ENCODE results near the gene CCDC39. TPM values are rescaled to one million over a fixed set of nuclear protein-coding genes. Genes with fewer than 3 reads are reported as not detected.
A peak's percentile ranks its signal among the peaks of the same experiment; 100 is the strongest.

Gene CCDC39
- total and polyA plus RNA-seq, 2 of the 13 experiments (the other 11 are each of a cell fraction or from before 2014, with no cell fraction given), result not detected

- TF ChIP-seq ELF3 (CRISPR knock-in tag; IDR thresholded peaks at IDR 0.05) (peak; percentile 27; the same call in 1 of the 2 replicates), PHF20 (CRISPR knock-in tag; IDR thresholded peaks at IDR 0.05) (peak; percentile 77), HNRNPLL (IDR thresholded peaks at IDR 0.05; ENCODE audit: low read depth, low read length, poor library complexity, severe bottlenecking) (peak; percentile 39), SAP130 (CRISPR knock-in tag; IDR thresholded peaks at IDR 0.05; ENCODE audit: low read depth) (peak; percentile 87), RFX3 (CRISPR knock-in tag; IDR thresholded peaks at IDR 0.05) (peak; percentile 97), NR2C2 (CRISPR knock-in tag; IDR thresholded peaks at IDR 0.05; ENCODE audit: borderline replicate concordance) (0 out of 2 replicates have a peak, but pooled peaks have one; percentile 28), CAMTA2 (CRISPR knock-in tag; IDR thresholded peaks at IDR 0.05; ENCODE audit: borderline replicate concordance) (no peak), ZBTB21 (CRISPR knock-in tag; IDR thresholded peaks at IDR 0.05) (no peak), MAZ (IDR thresholded peaks at IDR 0.05; ENCODE audit: borderline replicate concordance, low read depth, low read length) (no peak), MAZ (CRISPR knock-in tag; IDR thresholded peaks at IDR 0.05; ENCODE audit: low read depth) (0 out of 2 replicates have a peak, but pooled peaks have one; percentile 16), ZMYM2 (CRISPR knock-in tag; IDR thresholded peaks at IDR 0.05) (peak; percentile 22; the same call in 1 of the 2 replicates), ELF1 (CRISPR knock-in tag; IDR thresholded peaks at IDR 0.05) (peak; percentile 60), HES4 (CRISPR knock-in tag; IDR thresholded peaks at IDR 0.05; ENCODE audit: borderline replicate concordance) (peak; percentile 50; the same call in 1 of the 2 replicates), RFX5 (IDR thresholded peaks at IDR 0.05; ENCODE audit: low read depth, low read length) (no peak), ZNF350 (CRISPR knock-in tag; IDR thresholded peaks at IDR 0.05; ENCODE audit: borderline replicate concordance, low read depth) (peak; percentile 80), ZBTB33 (CRISPR knock-in tag; IDR thresholded peaks at IDR 0.05) (peak; percentile 76), MTA1 (CRISPR knock-in tag; IDR thresholded peaks at IDR 0.05; ENCODE audit: borderline replicate concordance) (no peak), SALL1 (CRISPR knock-in tag; IDR thresholded peaks at IDR 0.05) (peak; percentile 48; the same call in 1 of the 2 replicates), HOXA5 (CRISPR knock-in tag; IDR thresholded peaks at IDR 0.05) (0 out of 2 replicates have a peak, but pooled peaks have one; percentile 1), ZNF430 (CRISPR knock-in tag; IDR thresholded peaks at IDR 0.05) (peak; percentile 44; the same call in 1 of the 2 replicates)
- TF ChIP-seq, protein P1, sequence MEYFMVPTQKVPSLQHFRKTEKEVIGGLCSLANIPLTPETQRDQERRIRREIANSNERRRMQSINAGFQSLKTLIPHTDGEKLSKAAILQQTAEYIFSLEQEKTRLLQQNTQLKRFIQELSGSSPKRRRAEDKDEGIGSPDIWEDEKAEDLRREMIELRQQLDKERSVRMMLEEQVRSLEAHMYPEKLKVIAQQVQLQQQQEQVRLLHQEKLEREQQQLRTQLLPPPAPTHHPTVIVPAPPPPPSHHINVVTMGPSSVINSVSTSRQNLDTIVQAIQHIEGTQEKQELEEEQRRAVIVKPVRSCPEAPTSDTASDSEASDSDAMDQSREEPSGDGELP (IDR thresholded peaks at IDR 0.05; ENCODE audit: borderline replicate concordance, low read depth), result no peak
- TF ChIP-seq, protein P2, sequence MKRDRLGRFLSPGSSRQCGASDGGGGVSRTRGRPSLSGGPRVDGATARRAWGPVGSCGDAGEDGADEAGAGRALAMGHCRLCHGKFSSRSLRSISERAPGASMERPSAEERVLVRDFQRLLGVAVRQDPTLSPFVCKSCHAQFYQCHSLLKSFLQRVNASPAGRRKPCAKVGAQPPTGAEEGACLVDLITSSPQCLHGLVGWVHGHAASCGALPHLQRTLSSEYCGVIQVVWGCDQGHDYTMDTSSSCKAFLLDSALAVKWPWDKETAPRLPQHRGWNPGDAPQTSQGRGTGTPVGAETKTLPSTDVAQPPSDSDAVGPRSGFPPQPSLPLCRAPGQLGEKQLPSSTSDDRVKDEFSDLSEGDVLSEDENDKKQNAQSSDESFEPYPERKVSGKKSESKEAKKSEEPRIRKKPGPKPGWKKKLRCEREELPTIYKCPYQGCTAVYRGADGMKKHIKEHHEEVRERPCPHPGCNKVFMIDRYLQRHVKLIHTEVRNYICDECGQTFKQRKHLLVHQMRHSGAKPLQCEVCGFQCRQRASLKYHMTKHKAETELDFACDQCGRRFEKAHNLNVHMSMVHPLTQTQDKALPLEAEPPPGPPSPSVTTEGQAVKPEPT (CRISPR knock-in tag; IDR thresholded peaks at IDR 0.05; ENCODE audit: low read depth), result peak; percentile 63; the same call in 1 of the 2 replicates
- TF ChIP-seq, protein P3, sequence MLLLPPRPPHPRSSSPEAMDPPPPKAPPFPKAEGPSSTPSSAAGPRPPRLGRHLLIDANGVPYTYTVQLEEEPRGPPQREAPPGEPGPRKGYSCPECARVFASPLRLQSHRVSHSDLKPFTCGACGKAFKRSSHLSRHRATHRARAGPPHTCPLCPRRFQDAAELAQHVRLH (CRISPR knock-in tag; IDR thresholded peaks at IDR 0.05; ENCODE audit: borderline replicate concordance, low read depth), result peak; percentile 51; the same call in 1 of the 2 replicates
Measured at GRCh38 chr3:180679178-180680096, at the start of gene CCDC39 (continued).

All from HepG2 (cell line).